Colonic mucosa (tissue), 4 donors: ENCODE results near the gene STK32C. TPM values are rescaled to one million over a fixed set of nuclear protein-coding genes. Genes with fewer than 3 reads are reported as not detected.

Source experiments
- DNase-seq: peaks from one replicate; pipeline ENCODE4 v3.0.0-alpha.2; 2020
- H3K27ac ChIP-seq: fragments of 200-600 bp; one replicate; pipeline ENCODE4 v1.8.0; 2021
- H3K27me3 ChIP-seq: fragments of 200-600 bp; one replicate; pipeline ENCODE4 v1.8.0; 2021
- H3K36me3 ChIP-seq: fragments of 200-600 bp; one replicate; pipeline ENCODE4 v1.8.0; 2021
- H3K4me1 ChIP-seq: fragments of 200-600 bp; one replicate; pipeline ENCODE4 v1.8.0; 2021; ENCODE audit warnings: mild to moderate bottlenecking
- H3K4me3 ChIP-seq: fragments of 200-600 bp; one replicate; pipeline ENCODE4 v1.8.0; 2021
- H3K9ac ChIP-seq, 2 donors: one replicate each; pipeline ENCODE4 v1.7.0; 2013; ENCODE audit warnings: control low read depth in 2 of 2, low read depth in 2 of 2, low read length in 2 of 2
- H3K9me3 ChIP-seq: fragments of 200-600 bp; one replicate; pipeline ENCODE4 v1.8.0; 2021
- CTCF ChIP-seq: fragments of 200-600 bp; IDR thresholded peaks from one replicate; pipeline ENCODE4 v1.8.0; 2022; ENCODE audit warnings: antibody characterized with exemption, mild to moderate bottlenecking
- intact Hi-C: fragments of 100-400 bp; cut with DNase I; formaldehyde crosslinking; loops from one replicate; pipeline ENCODE4 v1.14.1; 2022
- total RNA-seq, 2 donors: library from RNA; stranded (reverse); fragmentation: NEBNext Ultra II Directional in 1 of 2; extraction: Animal tissue kit (Norgen Biotek cat#: 25700) in 1 of 2; gene quantifications; one replicate each; pipeline ENCODE4 v1.2.1, GENCODE V29; 2021
- donor health status: healthy.
- donor health status: DM: no; HTN: no; CAD: no.
- donor health status: DM: no; HTN: no; CAD: no.

STK32C gene
- total RNA-seq, 2 donors from 2014 or later: 9.2 to 14.5 TPM

GRCh38 chr10:132189016-132189415 lies 118.7 kb downstream of the STK32C start:
- Histone ChIP-seq H3K4me3 (no peak overlapping the region), H3K27me3 (peaks cover 33% of the 10 kb centered on the region)
- no peak for DNase-seq

GRCh38 chr10:132188331-132188730 lies 119.4 kb downstream of the STK32C start:
- Histone ChIP-seq H3K9ac (no peak overlapping the region), H3K4me3 (no peak overlapping the region), H3K36me3 (no peaks in the 10 kb centered on the region), H3K27ac (no peak overlapping the region), H3K4me1 (peaks cover 10% of the 10 kb centered on the region), H3K9me3 (no peaks in the 10 kb centered on the region), H3K27me3 (peaks cover 33% of the 10 kb centered on the region)
- no peak for TF ChIP-seq CTCF
- intact Hi-C loops: no loop called here
- no peak for DNase-seq

More at GRCh38 chr10:132189016-132189415, 118.7 kb downstream of the STK32C start:
- no peak for TF ChIP-seq CTCF
- no peaks in the 10 kb centered on the region for H3K9me3 ChIP-seq
- H3K9ac ChIP-seq: no peak overlapping the region
- H3K4me1 ChIP-seq: peaks cover 10% of the 10 kb centered on the region
- intact Hi-C loops: no loop called here
- H3K36me3 ChIP-seq: no peaks in the 10 kb centered on the region
- H3K27ac ChIP-seq: no peak overlapping the region

- Histone ChIP-seq H3K4me1 (peaks cover 10% of the 10 kb centered on the region), H3K27me3 (peaks cover 33% of the 10 kb centered on the region), H3K9me3 (no peaks in the 10 kb centered on the region), H3K9ac (no peak overlapping the region), H3K4me3 (peak overlapping the region; percentile 9), H3K27ac (no peak overlapping the region), H3K36me3 (no peaks in the 10 kb centered on the region)
- intact Hi-C loops: no loop called here
- DNase-seq: no peak
- TF ChIP-seq CTCF: no peak
Measured at GRCh38 chr10:132187430-132188138, 120.2 kb downstream of the STK32C start.

GRCh38 chr10:132186488-132187429 lies 121.0 kb downstream of the STK32C start, which contains the start of gene DPYSL4:
DPYSL4 (plus strand) TSS chr10:132186948; CDS start chr10:132187064, 116 bp downstream.
- Histone ChIP-seq H3K27ac (no peak within 1 kb of the TSS), H3K4me3 (peak within 1 kb of the TSS; percentile 9), H3K4me1 (peaks cover 10% of the 10 kb centered on the region), H3K9me3 (no peaks in the 10 kb centered on the region), H3K36me3 (no peaks in the 10 kb centered on the region), H3K9ac (no peak within 1 kb of the TSS), H3K27me3 (peaks cover 33% of the 10 kb centered on the region)
- no peak for DNase-seq
- TF ChIP-seq CTCF: no peak
- intact Hi-C loops: no loop called here

GRCh38 chr10:132185601-132186487 lies 121.9 kb downstream of the STK32C start:
- peaks cover 33% of the 10 kb centered on the region for H3K27me3 ChIP-seq
- DNase-seq: peak; percentile 41
- no peak overlapping the region for H3K27ac ChIP-seq
- no peak overlapping the region for H3K9ac ChIP-seq
- H3K4me3 ChIP-seq: no peak overlapping the region
- H3K4me1 ChIP-seq: peaks cover 10% of the 10 kb centered on the region
- intact Hi-C loops: no loop called here
- H3K9me3 ChIP-seq: no peaks in the 10 kb centered on the region
- H3K36me3 ChIP-seq: no peaks in the 10 kb centered on the region
- TF ChIP-seq CTCF: no peak
